Mammary epithelial cell (primary cell): ENCODE measurements around the gene PFKFB3.
"Not testable (repeated sequence)": the region's sequence is repeated elsewhere in the genome, so short reads cannot be mapped to it uniquely, and the experiment has no call there.

ENCODE experiments used
- CTCF ChIP-seq, 2 donors: IDR thresholded peaks in 1 of 2; conservative IDR thresholded peaks in 1 of 2; 2 replicates each; pipeline ENCODE4 v1.5.1; 2011 to 2012; ENCODE audit warnings: inconsistent platforms in 2 of 2, low read length in 2 of 2, mild to moderate bottlenecking in 2 of 2, control low read depth in 1 of 2, low read depth in 1 of 2; ENCODE audit not compliant: insufficient read depth in 1 of 2; ENCODE audit errors: extremely low read depth in 1 of 2
- EZH2 ChIP-seq: IDR thresholded peaks from 2 replicates; pipeline ENCODE4 v1.6.1; 2012; ENCODE audit warnings: low read length, inconsistent platforms, borderline replicate concordance

DNA sequence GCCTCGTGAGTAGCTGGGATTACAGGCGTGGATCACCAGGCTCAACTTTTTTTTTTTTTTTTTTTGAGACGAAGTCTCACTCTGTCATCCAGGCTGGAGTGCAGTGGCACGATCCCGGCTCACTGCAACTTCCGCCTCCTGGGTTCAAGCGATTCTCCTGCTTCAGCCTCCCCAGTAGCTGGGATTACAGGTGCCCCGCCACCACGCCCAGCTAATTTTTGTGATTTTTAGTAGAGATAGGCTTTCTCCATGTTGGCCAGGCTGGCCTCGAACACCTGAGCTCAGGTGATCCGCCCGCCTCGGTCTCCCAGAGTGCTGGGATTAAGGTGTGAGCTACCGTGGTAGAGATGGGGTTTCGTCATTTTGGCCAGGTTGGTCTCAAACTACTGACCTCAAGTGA lies 36.8 kb upstream of the PFKFB3 start:
- not testable (repeated sequence) for TF ChIP-seq EZH2; CTCF (conservative IDR thresholded peaks at IDR 0.05 in 1 of 2, IDR thresholded peaks at IDR 0.05 in 1 of 2; ENCODE audit: extremely low read depth in 1 of 2, insufficient read depth in 1 of 2, low read depth in 1 of 2, low read length in 2 of 2)
